Upper lobe of right lung (tissue), 1 donor: ENCODE results near the gene TNIP3. TPM values are rescaled to one million over a fixed set of nuclear protein-coding genes. Genes with fewer than 3 reads are reported as not detected.

Source experiments
- ATAC-seq: fragments of 200-7000 bp; cut with Tn5 transposase; one replicate; pipeline ENCODE4 v1.9.1; 2020; ENCODE audit warnings: mild to moderate bottlenecking, moderate library complexity
- DNase-seq: peaks from one replicate; pipeline ENCODE4 v3.0.0-alpha.2; 2020
- H3K27ac ChIP-seq: fragments of 200-600 bp; one replicate; pipeline ENCODE4 v1.8.0; 2022
- H3K27me3 ChIP-seq: fragments of 200-600 bp; one replicate; pipeline ENCODE4 v1.8.0; 2022; ENCODE audit warnings: mild to moderate bottlenecking
- H3K36me3 ChIP-seq: fragments of 200-600 bp; one replicate; pipeline ENCODE4 v1.8.0; 2022
- H3K4me1 ChIP-seq: fragments of 200-600 bp; one replicate; pipeline ENCODE4 v1.8.0; 2022
- H3K4me3 ChIP-seq: fragments of 200-600 bp; one replicate; pipeline ENCODE4 v1.8.0; 2022; ENCODE audit warnings: mild to moderate bottlenecking
- H3K9me3 ChIP-seq: fragments of 200-600 bp; one replicate; pipeline ENCODE4 v1.8.0; 2022
- CTCF ChIP-seq: fragments of 200-600 bp; IDR thresholded peaks from one replicate; pipeline ENCODE4 v1.8.0; 2022; ENCODE audit warnings: antibody characterized with exemption
- intact Hi-C: fragments of 100-400 bp; cut with DNase I; formaldehyde crosslinking; loops from one replicate; pipeline ENCODE4 v1.11.0; 2022
- total RNA-seq: library from RNA; stranded (reverse); fragmentation: NEBNext Ultra II Directional; extraction: Animal tissue kit (Norgen Biotek cat#: 25700); gene quantifications from one replicate; pipeline ENCODE4 v1.2.1, GENCODE V29; 2021
- donor health status: DM: no; HTN: yes; CAD: no; lungs with severe emphysema.

TNIP3 gene
- total RNA-seq, 1 donor from 2014 or later, result 2.3 TPM

GRCh38 chr4:121191361-121191760, 27.2 kb upstream of the TNIP3 start:
- ATAC-seq (no peak), DNase-seq (no peak)
- no peak for TF ChIP-seq CTCF
- Histone ChIP-seq H3K27ac (no peak overlapping the region), H3K9me3 (no peaks in the 10 kb centered on the region), H3K36me3 (no peaks in the 10 kb centered on the region), H3K27me3 (no peaks in the 10 kb centered on the region), H3K4me3 (no peak overlapping the region), H3K4me1 (no peaks in the 10 kb centered on the region)
- intact Hi-C loops, result loop anchor here (10.0 kb wide), 1 partner anchor 63 kb away; no protein-coding TSS in a partner anchor

- TF ChIP-seq CTCF, result no peak
- Histone ChIP-seq H3K36me3 (no peaks in the 10 kb centered on the region), H3K27ac (no peak overlapping the region), H3K27me3 (no peaks in the 10 kb centered on the region), H3K4me1 (no peaks in the 10 kb centered on the region), H3K4me3 (no peak overlapping the region), H3K9me3 (no peaks in the 10 kb centered on the region)
- DNase-seq (no peak), ATAC-seq (no peak)
- intact Hi-C loops, result loop anchor here (10.0 kb wide), 1 partner anchor 64 kb away; no protein-coding TSS in a partner anchor
Measured at GRCh38 chr4:121190389-121190788, 26.3 kb upstream of the TNIP3 start.

GRCh38 chr4:121189326-121190215, 25.4 kb upstream of the TNIP3 start:
- no peaks in the 10 kb centered on the region for H3K36me3 ChIP-seq
- intact Hi-C loops, result loop anchor here (10.0 kb wide), 1 partner anchor 65 kb away; no protein-coding TSS in a partner anchor
- H3K27me3 ChIP-seq, result no peaks in the 10 kb centered on the region
- H3K4me1 ChIP-seq, result no peaks in the 10 kb centered on the region
- ATAC-seq, result peak; percentile 55
- H3K9me3 ChIP-seq, result no peaks in the 10 kb centered on the region
- H3K27ac ChIP-seq, result no peak overlapping the region
- H3K4me3 ChIP-seq, result no peak overlapping the region
- no peak for DNase-seq
- no peak for TF ChIP-seq CTCF

- no peak for TF ChIP-seq CTCF
- H3K27me3 ChIP-seq, result no peaks in the 10 kb centered on the region
- no peak for ATAC-seq
Measured at GRCh38 chr4:121187206-121187605, 23.1 kb upstream of the TNIP3 start.

GRCh38 chr4:121185960-121186359, 21.8 kb upstream of the TNIP3 start:
- no peaks in the 10 kb centered on the region for H3K27me3 ChIP-seq
- H3K27ac ChIP-seq, result no peak overlapping the region
- peaks cover 6% of the 10 kb centered on the region for H3K4me1 ChIP-seq
- DNase-seq (no peak), ATAC-seq (peak; percentile 66)
- TF ChIP-seq CTCF, result no peak
- H3K36me3 ChIP-seq, result no peaks in the 10 kb centered on the region
- intact Hi-C loops, result no loop called here
- no peak overlapping the region for H3K4me3 ChIP-seq
- no peaks in the 10 kb centered on the region for H3K9me3 ChIP-seq

More at GRCh38 chr4:121187206-121187605, 23.1 kb upstream of the TNIP3 start:
- no peaks in the 10 kb centered on the region for H3K36me3 ChIP-seq
- H3K4me1 ChIP-seq, result peaks cover 6% of the 10 kb centered on the region
- H3K4me3 ChIP-seq, result no peak overlapping the region
- no peaks in the 10 kb centered on the region for H3K9me3 ChIP-seq
- DNase-seq, result no peak
- intact Hi-C loops, result no loop called here
- H3K27ac ChIP-seq, result no peak overlapping the region
